K562 (cell line): ENCODE results near the gene RING1. TPM values are rescaled to one million over a fixed set of nuclear protein-coding genes. Genes with fewer than 3 reads are reported as not detected.
A peak's percentile ranks its signal among the peaks of the same experiment; 100 is the strongest.

Experiments used
- ATF4 ChIP-seq: fragments of 450-650 bp; formaldehyde crosslinking; IDR thresholded peaks from 2 replicates; pipeline ENCODE4 v1.4.0; 2022; ENCODE audit warnings: mild to moderate bottlenecking, moderate library complexity
- BRD9 ChIP-seq: fragments of 450-650 bp; IDR thresholded peaks from 2 replicates; pipeline ENCODE4 v1.6.1; 2018; ENCODE audit warnings: low read depth; ENCODE audit not compliant: partially characterized antibody
- EP300 ChIP-seq: IDR thresholded peaks from 2 replicates; pipeline ENCODE4 v1.6.1; 2012; ENCODE audit warnings: low read length, improper control_type of control experiment
- GMEB1 ChIP-seq: fragments of 250-450 bp; sonication (Bioruptor Pico); IDR thresholded peaks from 2 replicates; pipeline ENCODE4 v1.4.0; 2020; ENCODE audit warnings: mild to moderate bottlenecking
- MGA ChIP-seq: fragments of 450-650 bp; IDR thresholded peaks from 2 replicates; pipeline ENCODE4 v1.6.1; 2016; ENCODE audit warnings: mild to moderate bottlenecking, moderate library complexity
- POLR3A ChIP-seq: IDR thresholded peaks from 2 replicates; pipeline ENCODE4 v1.6.1; 2011; ENCODE audit warnings: borderline replicate concordance, mild to moderate bottlenecking, moderate library complexity; ENCODE audit not compliant: insufficient read length, insufficient read depth; ENCODE audit errors: extremely low read depth
- ZNF609 ChIP-seq: sonication (generic); formaldehyde crosslinking; IDR thresholded peaks from 2 replicates; pipeline ENCODE4 v1.8.1; 2023; ENCODE audit warnings: missing genetic modification reagents, mild to moderate bottlenecking, borderline replicate concordance
- ZNF76 ChIP-seq: fragments of 250-450 bp; sonication (Bioruptor Pico); IDR thresholded peaks from 2 replicates; pipeline ENCODE4 v1.4.0; 2020; ENCODE audit warnings: mild to moderate bottlenecking, moderate library complexity, borderline replicate concordance
- polyA plus RNA-seq, 8 experiments: library from polyadenylated mRNA; depleted of rRNA in 4 of 8; stranded (reverse) in 5 of 8; unstranded in 3 of 8; fragments of >200 nt; fragmentation: Nextera tagmentation in 2 of 8; fragmentation: Illumina TruSeq in 1 of 8; extraction: Ambion mirVana in 2 of 8; extraction: Trizol in 1 of 8; gene quantifications; 2 replicates each; pipeline versions ENCODE4 v1.2.1 to v1.2.3, GENCODE V29; 2011 to 2014; ENCODE audit warnings: inconsistent platforms in 1 of 8, missing spikeins in 1 of 8
- total RNA-seq, 7 experiments: library from RNA; depleted of rRNA in 6 of 7; stranded (reverse); fragments of >200 nt in 6 of 7; fragmentation: Illumina TruSeq in 2 of 7; extraction: Trizol in 2 of 7; gene quantifications; 2 replicates each; pipeline versions ENCODE4 v1.2.1 to v1.2.3, GENCODE V29; 2011 to 2021; ENCODE audit warnings: low replicate concordance in 1 of 7

RING1 gene
- total and polyA plus RNA-seq, 9 of the 15 experiments (the other 6 are each of a cell fraction or from before 2014, with no cell fraction given): 4.2 to 59.1 (median 36.9) TPM

- TF ChIP-seq MGA (peak; percentile 30; the same call in 1 of the 2 replicates), ZNF76 (no peak), ZNF609 (CRISPR knock-in tag) (0 out of 2 replicates have a peak, but pooled peaks have one; percentile 25), ATF4 (CRISPR knock-in tag) (no peak), GMEB1 (no peak), EP300 (0 out of 2 replicates have a peak, but pooled peaks have one; percentile 2), POLR3A (no peak), BRD9 (peak; percentile 91)
These were observed 7.2 kb upstream of the RING1 start (continued) for GRCh38 chr6:33201147-33201545.
